SU-DHL-6 (cell line): Measurements from ENCODE around the gene FAM53B.

Experiments
- EZH2phosphoT487 ChIP-seq: fragments of 200-600 bp; sonication (generic), shearing (Covaris generic); conservative IDR thresholded peaks from 2 replicates; pipeline ENCODE4 v1.6.1; 2018; ENCODE audit warnings: mild to moderate bottlenecking, antibody characterized with exemption, low read length, moderate library complexity, mixed read lengths
- TF ChIP-seq, protein P1 (sequence below): fragments of 200-600 bp; sonication (generic); IDR thresholded peaks from one replicate; pipeline ENCODE4 v1.5.1; 2017; ENCODE audit warnings: antibody characterized with exemption, mild to moderate bottlenecking, low read length, moderate library complexity; ENCODE audit not compliant: insufficient read depth, poor library complexity, severe bottlenecking

DNA sequence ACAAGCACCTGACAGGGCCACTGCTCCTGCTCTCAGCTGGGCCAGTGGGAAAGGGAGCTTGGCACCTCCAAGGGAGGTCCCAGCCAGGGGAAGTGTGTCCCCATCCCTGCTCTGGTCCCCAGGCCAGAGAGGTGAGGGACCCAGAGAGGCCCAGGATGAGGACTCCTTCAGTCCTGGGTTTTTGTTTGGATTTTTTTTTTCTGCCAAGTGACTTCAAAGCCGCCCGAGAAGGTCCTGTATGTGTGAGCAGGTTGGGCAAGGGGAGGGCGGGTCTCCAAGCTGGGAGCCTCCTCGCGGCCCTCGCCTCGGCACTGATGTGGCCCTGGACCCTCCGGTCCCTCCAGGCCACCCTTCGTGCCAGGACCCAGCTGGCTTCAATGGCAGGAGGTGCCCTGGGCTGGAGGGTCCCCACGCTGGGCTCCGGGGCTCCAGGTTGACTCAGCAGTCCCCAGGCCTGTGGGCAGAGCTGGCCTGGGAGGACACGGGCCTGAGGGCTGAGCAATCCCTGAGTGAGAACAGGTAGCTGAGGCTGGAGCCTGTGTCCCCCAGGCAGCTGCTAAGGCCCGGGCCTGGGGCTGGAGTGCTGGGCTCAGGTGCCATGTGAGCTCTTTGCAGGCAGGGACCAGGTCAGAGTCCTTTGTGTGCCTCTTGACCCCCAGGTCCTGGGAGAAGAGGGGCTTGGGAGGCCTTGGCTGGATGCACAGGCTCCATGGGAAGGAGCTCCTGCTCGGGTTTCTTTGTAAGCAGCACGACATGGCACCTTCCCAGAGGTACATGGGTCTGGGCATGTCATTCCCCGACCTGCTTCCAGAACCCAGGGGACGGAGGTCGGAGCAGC lies 140.6 kb downstream of the FAM53B start:
- TF ChIP-seq, protein P1, sequence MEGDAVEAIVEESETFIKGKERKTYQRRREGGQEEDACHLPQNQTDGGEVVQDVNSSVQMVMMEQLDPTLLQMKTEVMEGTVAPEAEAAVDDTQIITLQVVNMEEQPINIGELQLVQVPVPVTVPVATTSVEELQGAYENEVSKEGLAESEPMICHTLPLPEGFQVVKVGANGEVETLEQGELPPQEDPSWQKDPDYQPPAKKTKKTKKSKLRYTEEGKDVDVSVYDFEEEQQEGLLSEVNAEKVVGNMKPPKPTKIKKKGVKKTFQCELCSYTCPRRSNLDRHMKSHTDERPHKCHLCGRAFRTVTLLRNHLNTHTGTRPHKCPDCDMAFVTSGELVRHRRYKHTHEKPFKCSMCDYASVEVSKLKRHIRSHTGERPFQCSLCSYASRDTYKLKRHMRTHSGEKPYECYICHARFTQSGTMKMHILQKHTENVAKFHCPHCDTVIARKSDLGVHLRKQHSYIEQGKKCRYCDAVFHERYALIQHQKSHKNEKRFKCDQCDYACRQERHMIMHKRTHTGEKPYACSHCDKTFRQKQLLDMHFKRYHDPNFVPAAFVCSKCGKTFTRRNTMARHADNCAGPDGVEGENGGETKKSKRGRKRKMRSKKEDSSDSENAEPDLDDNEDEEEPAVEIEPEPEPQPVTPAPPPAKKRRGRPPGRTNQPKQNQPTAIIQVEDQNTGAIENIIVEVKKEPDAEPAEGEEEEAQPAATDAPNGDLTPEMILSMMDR = no peak
- no peak for TF ChIP-seq EZH2phosphoT487
